ENCODE measurements around the gene GALNT9. TPM values are rescaled to one million over a fixed set of nuclear protein-coding genes. Genes with fewer than 3 reads are reported as not detected.
A peak's percentile ranks its signal among the peaks of the same experiment; 100 is the strongest.

Gene GALNT9
- total and polyA plus RNA-seq, 3 experiments from 2014 or later = 0.18 TPM; not detected in 2

DNA sequence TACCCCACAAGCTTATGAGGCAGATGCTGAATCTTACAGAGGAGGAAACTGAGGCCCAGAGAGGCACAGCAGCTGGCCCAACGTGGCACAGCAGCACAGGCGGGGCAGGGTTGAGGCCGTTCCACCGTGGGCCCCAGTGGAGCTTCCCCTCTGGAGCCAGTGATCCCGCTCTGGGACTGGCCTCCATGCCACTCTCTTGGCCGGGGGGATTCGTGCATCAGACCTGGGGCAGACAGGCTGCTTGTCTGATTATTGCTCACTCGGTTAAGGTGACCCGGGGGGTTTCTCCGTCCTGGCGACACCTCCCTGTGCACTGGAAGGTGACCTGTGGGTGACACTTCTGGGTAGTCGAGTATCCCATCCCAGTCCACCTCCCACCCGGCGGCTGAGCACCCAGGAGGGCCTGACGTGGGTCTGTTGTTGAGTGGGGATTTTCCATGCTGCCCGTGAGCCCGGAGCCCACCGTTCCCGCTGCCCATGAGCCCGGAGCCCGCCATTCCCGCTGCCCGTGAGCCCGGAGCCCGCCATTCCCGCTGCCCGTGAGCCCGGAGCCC, 157.3 kb downstream of the GALNT9 start:
- Mint-ChIP-seq H3K36me3 (no peaks in the 10 kb centered on the region), H3K27ac (peak overlapping the region in 1 of 8 donors; percentile 47), H3K9me3 (no peaks in the 10 kb centered on the region), H3K4me3 (no peak overlapping the region), H3K4me1 (peaks cover 4 to 15% (median 7%) of the 10 kb centered on the region in 3 donors), H3K27me3 (peaks cover 7 to 16% of the 10 kb centered on the region in 2 donors)
- Histone ChIP-seq H3K27ac (ENCODE audit: low read depth, low read length) (no peak overlapping the region), H3K9me3 (ENCODE audit: low read length) (no peaks in the 10 kb centered on the region), H3K27me3 (ENCODE audit: insufficient read depth, low read length, poor library complexity, severe bottlenecking) (peaks cover 5% of the 10 kb centered on the region), H3K4me1 (ENCODE audit: insufficient read depth, low read length) (peaks cover 25% of the 10 kb centered on the region), H3K4me3 (ENCODE audit: low read length) (no peak overlapping the region), H3K36me3 (ENCODE audit: insufficient read depth, low read length) (no peaks in the 10 kb centered on the region)
- CTCF ChIA-PET = no interaction called here
- DNase-seq = peak in 1 of 5 donors; percentile 38
- POLR2A ChIA-PET = no interaction called here

DNA sequence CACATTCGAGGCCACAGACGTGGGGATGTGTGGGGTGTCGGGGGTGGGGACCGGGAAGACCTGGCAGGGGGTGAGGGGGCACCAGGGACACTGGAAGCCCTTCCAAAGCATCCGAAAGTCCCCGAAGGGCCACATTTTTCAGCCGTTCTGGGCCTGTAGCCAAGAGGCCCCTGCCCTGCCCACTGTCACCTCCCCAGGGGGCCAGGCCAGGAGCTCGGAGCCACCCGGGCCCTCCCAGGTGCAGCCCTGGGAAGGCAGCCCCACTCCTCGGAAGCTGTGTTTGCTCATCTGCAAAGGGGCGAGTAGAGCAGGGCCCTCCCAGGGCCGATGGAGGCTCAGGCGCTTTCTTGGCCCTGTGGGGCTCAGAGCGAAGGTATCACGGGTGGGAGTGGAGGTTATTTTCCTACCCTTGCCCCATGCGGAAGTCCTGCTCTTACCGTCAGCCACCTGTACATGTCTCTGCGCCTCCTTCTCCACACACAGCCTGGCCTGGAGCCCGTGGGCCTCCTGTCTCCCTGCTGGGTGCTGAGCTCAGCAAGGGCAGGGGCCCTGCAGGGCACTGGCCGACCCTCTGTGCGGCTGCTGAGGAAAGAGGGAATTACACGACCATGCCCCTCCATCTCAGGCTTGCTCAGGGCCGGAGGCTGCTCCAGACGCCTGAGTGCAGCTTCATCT, 158.0 kb downstream of the GALNT9 start:
- Histone ChIP-seq H3K4me3 (ENCODE audit: low read length) (no peak overlapping the region), H3K27ac (ENCODE audit: low read depth, low read length) (no peak overlapping the region), H3K4me1 (ENCODE audit: insufficient read depth, low read length) (peaks cover 25% of the 10 kb centered on the region), H3K27me3 (ENCODE audit: insufficient read depth, low read length, poor library complexity, severe bottlenecking) (peaks cover 5% of the 10 kb centered on the region), H3K36me3 (ENCODE audit: insufficient read depth, low read length) (no peaks in the 10 kb centered on the region), H3K9me3 (ENCODE audit: low read length) (no peaks in the 10 kb centered on the region)
- peak overlapping the region in 1 of 8 donors; percentile 47 for H3K27ac Mint-ChIP-seq
- POLR2A ChIA-PET = no interaction called here
- H3K27me3 Mint-ChIP-seq = peaks cover 7 to 14% of the 10 kb centered on the region in 2 donors
- CTCF ChIA-PET = no interaction called here
- peak in 1 of 5 donors; percentile 38 for DNase-seq
- no peak overlapping the region for H3K4me3 Mint-ChIP-seq
- peaks cover 4 to 15% (median 7%) of the 10 kb centered on the region in 3 donors for H3K4me1 Mint-ChIP-seq
- H3K9me3 Mint-ChIP-seq = no peaks in the 10 kb centered on the region
- H3K36me3 Mint-ChIP-seq = no peaks in the 10 kb centered on the region

DNA sequence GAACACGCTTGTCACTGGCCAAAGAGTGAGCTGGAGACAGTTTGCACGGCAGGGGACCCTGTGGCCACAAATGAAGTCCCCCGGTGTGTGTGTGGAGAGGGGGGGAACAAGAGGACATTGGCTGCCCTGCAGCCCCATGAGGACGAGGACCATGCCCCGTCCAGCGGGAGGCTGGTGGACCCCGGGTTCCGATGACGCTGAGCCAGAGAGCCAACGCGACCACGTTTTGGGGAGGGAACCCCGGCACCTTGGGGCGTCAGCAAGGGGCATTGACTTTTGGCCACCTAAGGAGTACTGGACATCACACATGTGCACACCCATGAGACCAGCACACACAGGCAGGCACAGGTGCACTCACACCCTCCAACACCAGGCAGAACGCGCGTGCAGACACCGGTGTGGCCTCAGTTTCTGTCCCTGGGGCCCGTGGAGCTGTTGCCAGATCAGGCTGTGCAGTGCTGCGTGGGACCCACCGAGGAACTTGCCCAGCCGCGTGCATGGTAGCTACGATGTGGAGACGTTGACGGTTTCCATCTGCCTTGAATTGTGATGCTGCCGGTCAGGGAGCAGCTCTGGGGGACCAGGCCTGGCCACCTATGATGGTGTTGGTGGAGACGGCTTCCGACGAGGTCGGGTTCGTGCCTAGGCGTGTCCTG, 158.6 kb downstream of the GALNT9 start:
- ChIA-PET POLR2A (no interaction called here), CTCF (no interaction called here)
- Histone ChIP-seq H3K4me3 (ENCODE audit: low read length) (no peak overlapping the region), H3K27me3 (ENCODE audit: insufficient read depth, low read length, poor library complexity, severe bottlenecking) (peaks cover 5% of the 10 kb centered on the region), H3K4me1 (ENCODE audit: insufficient read depth, low read length) (peaks cover 25% of the 10 kb centered on the region), H3K9me3 (ENCODE audit: low read length) (no peaks in the 10 kb centered on the region), H3K27ac (ENCODE audit: low read depth, low read length) (no peak overlapping the region), H3K36me3 (ENCODE audit: insufficient read depth, low read length) (no peaks in the 10 kb centered on the region)
- Mint-ChIP-seq H3K4me1 (peaks cover 4 to 15% (median 7%) of the 10 kb centered on the region in 3 donors), H3K9me3 (no peaks in the 10 kb centered on the region), H3K4me3 (no peak overlapping the region), H3K36me3 (no peaks in the 10 kb centered on the region), H3K27ac (no peak overlapping the region), H3K27me3 (peaks cover 7 to 14% of the 10 kb centered on the region in 2 donors)
- DNase-seq = peak in 1 of 5 donors; percentile 30

DNA sequence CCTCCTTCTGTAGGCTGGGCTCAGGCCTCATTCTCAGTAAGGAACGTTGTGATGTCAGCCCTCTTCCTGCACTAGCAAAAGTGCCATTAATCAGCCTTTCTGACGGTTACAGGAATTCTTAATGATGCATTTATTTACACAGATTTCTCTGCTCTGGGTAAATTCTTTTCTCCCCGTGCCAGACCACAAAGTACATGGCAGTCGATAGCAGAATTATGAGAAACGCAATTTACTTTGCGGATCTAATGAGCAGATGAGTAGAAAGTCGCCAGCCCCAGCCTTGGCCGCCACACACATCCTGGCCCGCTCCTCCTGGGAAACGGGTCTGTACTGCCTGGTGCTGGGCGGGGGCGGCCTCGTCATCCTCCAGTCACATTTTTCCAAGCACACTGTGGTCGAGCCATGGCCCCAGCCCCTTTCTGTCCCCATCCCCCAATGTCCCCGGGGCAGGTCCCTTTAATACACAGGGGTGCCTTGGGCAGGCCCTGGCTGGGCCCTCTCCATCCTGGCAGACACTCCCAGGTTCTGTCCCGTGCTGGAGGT, 159.2 kb downstream of the GALNT9 start:
- DNase-seq = peak in 1 of 5 donors; percentile 18
- Mint-ChIP-seq H3K36me3 (no peaks in the 10 kb centered on the region), H3K9me3 (no peaks in the 10 kb centered on the region), H3K27ac (peak overlapping the region in 1 of 8 donors; percentile 78), H3K4me3 (no peak overlapping the region), H3K27me3 (peaks cover 7 to 14% of the 10 kb centered on the region in 2 donors), H3K4me1 (peaks cover 4 to 15% (median 7%) of the 10 kb centered on the region in 3 donors)
- no peak overlapping the region for H3K27ac ChIP-seq (ENCODE audit: low read depth, low read length)
- POLR2A ChIA-PET = no interaction called here
- CTCF ChIA-PET = no interaction called here
- H3K9me3 ChIP-seq (ENCODE audit: low read length) = no peaks in the 10 kb centered on the region
- H3K36me3 ChIP-seq (ENCODE audit: insufficient read depth, low read length) = no peaks in the 10 kb centered on the region
- H3K4me1 ChIP-seq (ENCODE audit: insufficient read depth, low read length) = peaks cover 24% of the 10 kb centered on the region
- peaks cover 1% of the 10 kb centered on the region for H3K27me3 ChIP-seq (ENCODE audit: insufficient read depth, low read length, poor library complexity, severe bottlenecking)
- no peak overlapping the region for H3K4me3 ChIP-seq (ENCODE audit: low read length)

DNA sequence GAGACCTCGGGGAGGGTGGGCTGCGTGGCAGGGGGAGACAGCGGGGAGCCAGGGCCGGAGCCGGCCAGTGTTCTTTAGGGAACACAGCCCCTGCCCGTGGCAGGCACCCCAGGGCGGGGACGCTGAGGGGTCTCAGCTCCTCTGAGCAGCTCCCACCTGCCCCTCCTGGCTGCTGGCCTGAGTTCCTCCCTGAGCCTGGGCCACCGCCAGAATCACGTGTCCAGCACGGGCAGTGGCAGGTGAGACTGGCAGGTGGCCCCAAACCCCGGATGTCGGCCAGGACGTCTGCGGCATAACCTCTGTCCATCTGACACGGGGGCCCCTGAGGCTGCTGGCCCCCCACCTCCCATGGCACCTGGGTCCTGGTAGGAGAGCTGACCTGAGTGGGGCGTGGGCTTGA, 160.0 kb downstream of the GALNT9 start:
- H3K4me3 Mint-ChIP-seq = no peak overlapping the region
- H3K36me3 ChIP-seq (ENCODE audit: insufficient read depth, low read length) = no peaks in the 10 kb centered on the region
- H3K4me1 Mint-ChIP-seq = peaks cover 4 to 12% (median 6%) of the 10 kb centered on the region in 3 donors
- H3K27ac ChIP-seq (ENCODE audit: low read depth, low read length) = no peak overlapping the region
- ChIA-PET POLR2A (no interaction called here), CTCF (no interaction called here)
- no peaks in the 10 kb centered on the region for H3K9me3 Mint-ChIP-seq
- DNase-seq = peak in 1 of 5 donors; percentile 43
- H3K4me1 ChIP-seq (ENCODE audit: insufficient read depth, low read length) = peaks cover 17% of the 10 kb centered on the region
- H3K4me3 ChIP-seq (ENCODE audit: low read length) = no peak overlapping the region
- no peaks in the 10 kb centered on the region for H3K36me3 Mint-ChIP-seq
- H3K27me3 Mint-ChIP-seq = peaks cover 7 to 8% of the 10 kb centered on the region in 2 donors
- H3K27ac Mint-ChIP-seq = no peak overlapping the region
- H3K27me3 ChIP-seq (ENCODE audit: insufficient read depth, low read length, poor library complexity, severe bottlenecking) = no peaks in the 10 kb centered on the region
- no peaks in the 10 kb centered on the region for H3K9me3 ChIP-seq (ENCODE audit: low read length)

DNA sequence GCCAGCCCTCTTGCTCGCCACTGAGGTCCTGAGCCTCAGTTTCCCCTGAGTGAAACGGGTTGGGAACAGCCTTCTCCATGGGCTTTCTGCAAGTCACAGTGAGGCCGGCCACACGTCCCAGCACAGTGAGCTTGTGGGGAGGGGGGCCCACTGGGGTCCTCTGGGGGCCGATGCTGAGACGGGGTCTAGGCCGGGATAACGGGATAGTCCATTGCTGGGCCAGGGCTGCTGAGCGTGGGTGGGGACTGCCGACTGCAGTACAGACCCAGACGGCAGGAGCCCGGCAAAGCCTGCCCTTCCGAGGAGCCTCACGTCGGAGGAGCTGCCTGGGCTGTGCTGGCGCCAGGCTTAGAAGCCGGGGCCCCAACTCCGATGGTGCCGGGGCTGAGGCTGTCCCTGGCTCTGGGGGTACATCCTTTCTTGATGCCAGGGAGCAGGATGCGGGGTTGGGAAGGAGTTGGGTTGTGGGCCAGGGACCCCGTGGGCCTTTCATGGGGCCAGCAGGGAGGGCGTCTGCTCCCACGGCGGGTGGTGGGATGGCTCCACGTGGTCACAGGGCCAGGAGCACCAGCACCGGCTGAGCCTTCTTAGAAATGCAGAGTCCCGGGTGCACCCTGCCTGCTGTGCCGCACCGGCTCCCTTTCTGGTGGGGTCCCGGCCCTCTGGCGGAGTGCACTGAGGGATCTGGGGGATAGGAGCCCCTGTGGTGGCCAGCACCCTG, 160.9 kb downstream of the GALNT9 start:
- H3K36me3 Mint-ChIP-seq = no peaks in the 10 kb centered on the region
- peaks cover 6 to 7% of the 10 kb centered on the region in 2 donors for H3K27me3 Mint-ChIP-seq
- Histone ChIP-seq H3K27ac (ENCODE audit: low read depth, low read length) (no peak overlapping the region), H3K9me3 (ENCODE audit: low read length) (no peaks in the 10 kb centered on the region), H3K27me3 (ENCODE audit: insufficient read depth, low read length, poor library complexity, severe bottlenecking) (no peaks in the 10 kb centered on the region), H3K36me3 (ENCODE audit: insufficient read depth, low read length) (no peaks in the 10 kb centered on the region), H3K4me1 (ENCODE audit: insufficient read depth, low read length) (peaks cover 20% of the 10 kb centered on the region), H3K4me3 (ENCODE audit: low read length) (no peak overlapping the region)
- H3K27ac Mint-ChIP-seq = no peak overlapping the region
- DNase-seq = peak in 1 of 5 donors; percentile 41
- H3K9me3 Mint-ChIP-seq = no peaks in the 10 kb centered on the region
- POLR2A ChIA-PET = no interaction called here
- H3K4me3 Mint-ChIP-seq = no peak overlapping the region
- CTCF ChIA-PET = interaction anchor here (0.8 kb wide), 1 partner anchor 17 kb away, joined by 3 read pairs; no protein-coding TSS in a partner anchor
- H3K4me1 Mint-ChIP-seq = peaks cover 8 to 19% (median 12%) of the 10 kb centered on the region in 3 donors

DNA sequence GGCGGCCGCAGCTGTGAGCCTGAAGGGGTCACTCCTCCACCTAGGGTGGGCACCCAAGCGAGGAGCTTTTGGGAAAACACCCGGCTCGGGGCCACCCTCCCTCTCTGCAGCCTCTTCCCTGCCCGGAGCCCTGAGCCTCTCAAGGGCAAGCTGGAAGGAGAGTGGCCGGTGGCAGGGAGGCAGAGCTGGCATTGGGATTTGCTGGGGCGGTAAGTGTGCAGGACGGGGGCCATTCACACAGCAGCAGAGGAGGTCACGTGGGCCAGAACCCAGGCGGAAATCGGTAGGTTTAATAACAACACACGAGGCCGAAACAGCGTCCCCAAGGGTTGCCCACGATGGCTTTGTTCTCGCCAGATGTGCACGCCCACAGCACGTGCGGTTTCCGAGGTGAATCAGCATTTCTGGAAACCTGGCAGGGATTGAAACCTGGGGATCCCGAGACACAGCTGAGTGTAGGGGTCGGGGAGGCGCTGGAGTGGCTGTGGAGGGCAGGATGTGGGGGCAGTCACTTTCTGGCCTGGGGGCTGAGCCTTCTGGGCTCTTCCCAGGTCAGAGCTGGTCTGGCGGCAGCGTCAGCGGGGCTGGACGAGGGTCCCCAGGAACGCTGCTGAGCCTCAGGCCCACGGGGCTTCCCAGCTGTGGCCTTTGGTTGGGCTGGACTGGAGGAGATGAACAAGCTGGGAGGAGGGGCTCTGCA, 161.6 kb downstream of the GALNT9 start:
- Histone ChIP-seq H3K36me3 (ENCODE audit: insufficient read depth, low read length) (no peaks in the 10 kb centered on the region), H3K4me1 (ENCODE audit: insufficient read depth, low read length) (peaks cover 20% of the 10 kb centered on the region), H3K27ac (ENCODE audit: low read depth, low read length) (no peak overlapping the region), H3K4me3 (ENCODE audit: low read length) (no peak overlapping the region), H3K27me3 (ENCODE audit: insufficient read depth, low read length, poor library complexity, severe bottlenecking) (no peaks in the 10 kb centered on the region), H3K9me3 (ENCODE audit: low read length) (no peaks in the 10 kb centered on the region)
- ChIA-PET POLR2A (no interaction called here), CTCF (interaction anchor here (0.8 kb wide), 1 partner anchor 18 kb away, joined by 3 read pairs; no protein-coding TSS in a partner anchor)
- no peaks in the 10 kb centered on the region for H3K36me3 Mint-ChIP-seq
- H3K4me1 Mint-ChIP-seq = peaks cover 7 to 19% (median 8%) of the 10 kb centered on the region in 3 donors
- peak in 1 of 5 donors; percentile 39 for DNase-seq
- peak overlapping the region in 1 of 8 donors; percentile 91 for H3K27ac Mint-ChIP-seq
- H3K27me3 Mint-ChIP-seq = peaks cover 0 to under 1% of the 10 kb centered on the region in 2 donors
- H3K4me3 Mint-ChIP-seq = no peak overlapping the region
- H3K9me3 Mint-ChIP-seq = no peaks in the 10 kb centered on the region
